K562 (cell line): ENCODE measurements around the gene PIGQ. TPM values are rescaled to one million over a fixed set of nuclear protein-coding genes. Genes with fewer than 3 reads are reported as not detected.

Source experiments
- BCL6 ChIP-seq: fragments of 250-450 bp; sonication (Bioruptor Pico); IDR thresholded peaks from 2 replicates; pipeline ENCODE4 v1.4.0; 2020
- CBX1 ChIP-seq: sonication (generic); IDR thresholded peaks from 2 replicates; pipeline ENCODE4 v1.6.1; 2016; ENCODE audit warnings: antibody characterized with exemption, low read depth, mild to moderate bottlenecking
- CEBPZ ChIP-seq: fragments of 150-350 bp; IDR thresholded peaks from 2 replicates; pipeline ENCODE4 v1.6.1; 2014; ENCODE audit warnings: low read depth, mild to moderate bottlenecking, low read length, borderline replicate concordance
- CREM ChIP-seq: IDR thresholded peaks from 2 replicates; pipeline ENCODE4 v1.6.1; 2014; ENCODE audit warnings: antibody characterized with exemption, low read depth
- DIDO1 ChIP-seq: fragments of 450-650 bp; IDR thresholded peaks from 2 replicates; pipeline ENCODE4 v1.6.1; 2016; ENCODE audit warnings: low read depth, missing biosample characterization, missing genetic modification characterization
- EP400 ChIP-seq: fragments of 450-650 bp; IDR thresholded peaks from 2 replicates; pipeline ENCODE4 v1.6.1; 2017; ENCODE audit warnings: antibody characterized with exemption, mild to moderate bottlenecking, moderate library complexity
- KDM1A ChIP-seq, 2 experiments: fragments of 450-650 bp; IDR thresholded peaks; 2 replicates each; pipeline ENCODE4 v1.6.1; 2016; ENCODE audit warnings: mild to moderate bottlenecking in 2 of 2
- MEF2A ChIP-seq: IDR thresholded peaks from 2 replicates; pipeline ENCODE4 v1.6.1; 2011; ENCODE audit warnings: low read depth, mild to moderate bottlenecking, low read length, moderate library complexity; ENCODE audit not compliant: control insufficient read depth
- NFRKB ChIP-seq: fragments of 450-650 bp; IDR thresholded peaks from 2 replicates; pipeline ENCODE4 v1.6.1; 2016; ENCODE audit warnings: low read depth
- NFXL1 ChIP-seq: fragments of 450-650 bp; formaldehyde crosslinking; IDR thresholded peaks from 2 replicates; pipeline ENCODE4 v1.4.0; 2021; ENCODE audit warnings: mild to moderate bottlenecking
- RFX1 ChIP-seq: fragments of 450-650 bp; IDR thresholded peaks from 2 replicates; pipeline ENCODE4 v1.6.1; 2016; ENCODE audit warnings: mild to moderate bottlenecking, moderate library complexity
- SRF ChIP-seq, 2 experiments: fragments of 250-450, 450-650 bp in 1 of 2; sonication (Bioruptor Pico) in 1 of 2; sonication (generic) in 1 of 2; formaldehyde crosslinking; IDR thresholded peaks; 2 replicates each; pipeline versions ENCODE4 v1.5.0 to v1.5.1; 2020 to 2022; ENCODE audit warnings: mild to moderate bottlenecking in 1 of 2, missing genetic modification reagents in 1 of 2
- TAL1 ChIP-seq: fragments of 450-650 bp; IDR thresholded peaks from 2 replicates; pipeline ENCODE4 v1.6.1; 2016; ENCODE audit warnings: mild to moderate bottlenecking
- TEAD4 ChIP-seq, 2 experiments: sonication (generic) in 1 of 2; formaldehyde crosslinking in 1 of 2; IDR thresholded peaks; 2 replicates each; pipeline versions ENCODE4 v1.6.1 to v1.8.0; 2012 to 2022; ENCODE audit warnings: borderline replicate concordance in 1 of 2, inconsistent platforms in 1 of 2, low read length in 1 of 2, mild to moderate bottlenecking in 1 of 2, missing genetic modification reagents in 1 of 2
- UBTF ChIP-seq, 2 experiments: IDR thresholded peaks; 2 replicates each; pipeline ENCODE4 v1.6.1; 2012; ENCODE audit warnings: improper control_type of control experiment in 2 of 2, low read depth in 2 of 2, low read length in 2 of 2, borderline replicate concordance in 1 of 2
- ZNF592 ChIP-seq: fragments of 450-650 bp; IDR thresholded peaks from 2 replicates; pipeline ENCODE4 v1.6.1; 2017; ENCODE audit warnings: antibody characterized with exemption, mild to moderate bottlenecking
- polyA plus RNA-seq, 8 experiments: library from polyadenylated mRNA; depleted of rRNA in 4 of 8; stranded (reverse) in 5 of 8; unstranded in 3 of 8; fragments of >200 nt; fragmentation: Nextera tagmentation in 2 of 8; fragmentation: Illumina TruSeq in 1 of 8; extraction: Ambion mirVana in 2 of 8; extraction: Trizol in 1 of 8; gene quantifications; 2 replicates each; pipeline versions ENCODE4 v1.2.1 to v1.2.3, GENCODE V29; 2011 to 2014; ENCODE audit warnings: inconsistent platforms in 1 of 8, missing spikeins in 1 of 8
- total RNA-seq, 7 experiments: library from RNA; depleted of rRNA in 6 of 7; stranded (reverse); fragments of >200 nt in 6 of 7; fragmentation: Illumina TruSeq in 2 of 7; extraction: Trizol in 2 of 7; gene quantifications; 2 replicates each; pipeline versions ENCODE4 v1.2.1 to v1.2.3, GENCODE V29; 2011 to 2021; ENCODE audit warnings: low replicate concordance in 1 of 7

PIGQ gene
- total and polyA plus RNA-seq, 9 of the 15 experiments (the other 6 are each of a cell fraction or from before 2014, with no cell fraction given), result 0.20 to 49.6 (median 11.7) TPM

- peak; percentile 60; the same call in 1 of the 2 replicates for TF ChIP-seq ZNF592
- no peak; the same call in 1 of the 2 replicates for TF ChIP-seq CBX1
- no peak for TF ChIP-seq MEF2A
- TF ChIP-seq RFX1, result no peak
- 0 out of 2 replicates have a peak, but pooled peaks have one; percentile 3 for TF ChIP-seq NFRKB
- no peak for TF ChIP-seq BCL6 (CRISPR knock-in tag)
- peak; percentile 87 for TF ChIP-seq CEBPZ
- TF ChIP-seq CREM, result peak; percentile 70
- no peak for TF ChIP-seq NFXL1
- TF ChIP-seq DIDO1 (tag), result no peak
- peak; percentile 24 to 44; a peak in 1 of 4 replicates for TF ChIP-seq UBTF (IDR thresholded peaks at IDR 0.05; ENCODE audit: borderline replicate concordance in 1 of 2, low read depth in 2 of 2, low read length in 2 of 2)
- peak; percentile 91 for TF ChIP-seq EP400
- TF ChIP-seq SRF (CRISPR knock-in tag; IDR thresholded peaks at IDR 0.05), result peak in 1 of 2 experiments; percentile 59; a peak in 1 of 4 replicates
- TF ChIP-seq TAL1, result no peak
- TF ChIP-seq KDM1A (IDR thresholded peaks at IDR 0.05), result no peak
- TF ChIP-seq TEAD4 (IDR thresholded peaks at IDR 0.05; ENCODE audit: low read length), result no peak
- peak; percentile 56; the same call in 1 of the 2 replicates for TF ChIP-seq TEAD4 (CRISPR knock-in tag; IDR thresholded peaks at IDR 0.05; ENCODE audit: borderline replicate concordance)
Observed at GRCh38 chr16:588889-589657, 19.3 kb downstream of the PIGQ start (continued).
